NCI-H2081 treated with DMSO at 0.1 percent for 48 hours (cell line): ENCODE results near the gene HNF4A.

ENCODE experiments used
- DNase-seq: peaks from one replicate; lab custom pipeline; 2025; lab: John Stamatoyannopoulos, UW

Gene HNF4A

DNA sequence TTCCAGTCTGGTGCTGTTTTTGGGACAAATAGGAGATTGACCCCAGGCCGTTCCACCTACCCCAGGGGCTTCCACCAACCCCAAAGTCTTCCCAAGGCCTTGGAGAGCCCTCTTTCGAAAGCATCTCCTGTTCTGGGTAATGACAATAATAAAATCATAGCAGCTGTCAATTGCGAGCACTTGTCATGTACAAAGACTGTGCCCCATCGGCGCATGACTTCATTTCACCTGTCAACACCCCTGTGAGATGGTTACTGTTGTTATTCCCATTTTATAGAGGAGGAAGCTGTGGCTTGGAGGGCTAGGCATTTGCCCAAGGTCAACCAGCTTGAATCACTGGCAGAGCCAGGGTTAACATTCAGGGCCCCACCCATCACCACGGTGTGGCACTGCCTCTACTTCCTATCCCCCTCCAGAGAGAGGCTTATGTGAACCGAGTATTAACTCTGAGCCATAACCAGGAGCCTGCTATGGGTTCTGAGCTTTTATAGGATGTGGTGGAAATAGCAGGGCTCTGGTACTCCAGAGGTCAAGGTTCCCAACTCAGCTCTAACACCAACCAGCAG, 51.2 kb downstream of the HNF4A start:
- no peak for DNase-seq

GRCh38 chr20:44407402-44408184, 52.1 kb downstream of the HNF4A start:
- no peak for DNase-seq

DNA sequence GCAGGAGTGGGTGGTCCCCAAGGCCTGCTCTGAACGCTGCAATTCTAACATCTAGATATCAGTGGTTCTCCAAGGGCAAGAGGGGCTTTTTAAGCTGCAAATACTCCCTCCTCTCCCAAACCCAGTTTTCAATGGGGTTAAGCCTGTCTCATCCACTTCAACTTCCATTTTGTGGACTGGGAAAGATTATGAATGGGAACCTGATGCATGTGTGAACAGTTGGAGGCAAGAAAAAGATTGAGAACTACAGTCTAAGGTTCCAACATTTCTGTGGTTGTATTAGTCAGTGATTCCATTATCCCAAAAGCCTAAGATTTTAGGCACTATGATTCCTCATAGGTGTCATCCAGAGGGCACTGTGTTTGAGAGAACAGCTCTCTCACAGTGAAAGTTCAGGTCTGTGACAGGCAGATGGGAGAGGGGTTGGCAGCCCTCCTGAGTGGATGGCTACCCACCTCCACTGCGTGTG, 53.7 kb downstream of the HNF4A start:
- no peak for DNase-seq

DNA sequence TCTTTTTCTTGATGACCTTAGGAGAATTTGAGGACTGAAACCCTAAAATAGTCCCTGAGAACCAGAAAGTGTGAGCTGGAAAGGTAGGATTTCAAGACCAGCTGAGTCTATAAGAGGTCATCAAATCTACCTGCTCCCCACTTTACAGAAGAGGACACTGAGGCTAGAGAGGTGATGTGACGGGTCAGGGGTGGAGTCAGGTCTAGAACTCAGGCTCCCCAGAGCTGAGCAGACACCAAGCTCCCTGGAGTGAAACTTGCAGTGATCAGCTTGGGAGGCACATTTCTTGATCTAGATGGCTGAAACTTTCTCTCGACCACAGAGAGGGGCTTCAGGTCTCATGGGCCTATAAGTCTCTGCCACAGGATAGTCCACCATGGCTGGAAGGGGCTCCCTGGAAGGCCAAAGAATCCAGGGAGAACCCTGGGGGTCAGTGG, 55.1 kb downstream of the HNF4A start:
- DNase-seq: no peak

DNA sequence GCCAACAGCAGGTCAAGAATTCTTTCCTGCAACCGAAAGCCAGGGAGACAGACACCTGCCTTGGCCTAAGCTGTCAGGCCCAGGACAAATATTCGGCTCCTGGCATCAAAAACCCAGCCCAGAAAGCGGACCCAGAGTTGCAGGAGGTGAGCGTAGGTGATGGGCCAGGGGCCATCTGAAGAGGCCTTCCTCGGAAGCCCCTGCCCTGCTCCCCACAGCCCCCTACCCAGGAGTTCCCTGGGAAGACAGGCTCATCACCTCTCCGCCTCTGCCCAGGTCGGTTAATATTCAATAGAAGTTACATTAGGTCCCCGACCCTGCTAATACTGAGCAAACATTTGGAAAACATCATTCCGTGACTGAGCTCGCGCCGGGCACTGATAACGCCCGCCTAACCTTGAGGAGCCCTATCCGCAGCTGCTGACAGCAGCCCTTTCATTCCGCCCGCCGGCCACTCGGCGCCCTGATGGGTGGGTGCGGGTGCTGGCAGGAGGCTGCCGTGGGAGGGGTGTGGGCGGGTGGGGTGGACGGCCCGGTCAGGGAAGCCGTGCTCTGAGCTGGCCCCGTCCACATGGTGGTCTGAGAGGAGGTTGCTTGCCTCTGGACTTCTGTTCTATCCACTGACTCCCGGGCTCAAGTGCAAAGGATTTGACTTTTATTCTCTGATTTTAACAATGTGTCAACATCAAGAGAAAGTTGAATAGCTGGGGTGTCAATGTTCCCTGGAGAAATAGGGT, 55.7 kb downstream of the HNF4A start:
- DNase-seq: no peak

DNA sequence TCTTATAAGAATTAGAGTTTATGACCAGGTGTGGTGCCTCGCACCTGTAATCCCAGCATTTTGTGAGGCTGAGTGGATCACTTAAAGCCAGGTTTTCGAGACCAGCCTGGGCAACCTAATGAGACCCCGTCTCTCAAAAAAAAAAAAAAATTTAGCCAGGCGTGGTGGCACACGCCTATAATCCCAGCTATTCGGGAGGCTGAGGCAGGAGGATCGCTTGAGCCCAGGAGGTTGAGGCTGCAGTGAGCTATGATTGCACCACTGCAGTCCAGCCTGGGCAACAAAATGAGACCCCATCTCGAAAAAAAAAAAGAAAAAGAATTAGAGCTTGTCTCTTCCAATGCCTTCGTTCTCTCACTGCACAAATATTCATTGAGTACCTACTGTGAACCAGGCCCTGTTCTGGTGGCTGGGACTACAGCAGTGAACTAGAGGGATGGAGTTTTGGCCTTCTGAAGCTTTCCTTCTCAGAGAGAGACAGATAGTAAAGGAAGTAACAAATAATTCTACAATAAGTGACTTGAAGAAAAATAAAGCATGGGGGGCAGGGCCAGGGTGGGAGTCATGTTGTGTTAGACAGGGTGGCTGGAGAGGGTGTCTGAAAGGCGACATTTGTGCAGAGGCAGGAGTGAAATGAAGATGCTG, 56.4 kb downstream of the HNF4A start:
- no peak for DNase-seq

GRCh38 chr20:44412402-44413144, 57.1 kb downstream of the HNF4A start:
- no peak for DNase-seq

- DNase-seq: no peak
Measured at GRCh38 chr20:44413575-44414345, 58.3 kb downstream of the HNF4A start.

GRCh38 chr20:44414346-44414714, 58.8 kb downstream of the HNF4A start:
- DNase-seq: no peak

- no peak for DNase-seq
Measured at GRCh38 chr20:44414808-44415207, 59.3 kb downstream of the HNF4A start.

DNA sequence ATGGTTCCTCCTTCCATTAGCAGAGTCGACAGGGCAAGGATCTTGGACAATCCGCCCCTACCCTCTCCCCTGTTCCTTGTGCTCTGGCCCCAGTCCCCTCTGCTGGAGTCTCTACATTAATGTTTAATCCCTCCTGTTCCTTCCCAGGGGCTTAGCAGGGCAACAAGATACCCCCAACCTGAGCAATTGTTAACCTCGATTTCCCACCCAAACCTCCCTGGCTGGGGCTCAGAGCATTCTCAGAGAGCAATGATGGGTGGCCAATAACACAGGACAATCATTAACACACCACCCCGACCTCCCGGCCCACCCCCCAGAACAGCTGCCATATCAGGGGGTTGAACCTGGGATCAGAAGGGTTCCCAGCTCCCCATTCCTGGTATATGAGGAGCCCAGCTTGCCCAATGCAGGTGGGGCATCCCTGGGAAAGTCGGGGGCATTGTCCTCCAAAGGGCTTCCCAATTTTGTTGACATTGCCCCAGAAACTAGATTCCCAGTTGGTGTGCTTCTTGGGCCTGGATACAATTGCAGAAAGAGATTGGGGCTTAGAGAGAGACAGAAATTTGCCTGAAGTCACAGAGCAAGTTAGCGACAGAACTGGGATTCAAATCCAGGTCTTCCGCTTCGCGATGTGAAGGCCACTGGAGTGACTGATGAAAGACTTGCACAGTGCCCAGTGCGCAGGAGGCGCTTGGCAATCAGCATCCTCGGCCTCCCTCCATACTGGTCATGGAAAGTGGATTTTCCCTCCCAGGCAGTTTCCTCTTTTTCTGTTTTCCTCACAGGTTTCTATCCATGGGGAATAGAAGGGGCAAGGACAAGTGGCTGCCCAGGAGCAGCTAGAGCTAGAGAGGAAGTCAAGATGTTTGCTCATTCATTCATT, 60.6 kb downstream of the HNF4A start:
- no peak for DNase-seq

DNA sequence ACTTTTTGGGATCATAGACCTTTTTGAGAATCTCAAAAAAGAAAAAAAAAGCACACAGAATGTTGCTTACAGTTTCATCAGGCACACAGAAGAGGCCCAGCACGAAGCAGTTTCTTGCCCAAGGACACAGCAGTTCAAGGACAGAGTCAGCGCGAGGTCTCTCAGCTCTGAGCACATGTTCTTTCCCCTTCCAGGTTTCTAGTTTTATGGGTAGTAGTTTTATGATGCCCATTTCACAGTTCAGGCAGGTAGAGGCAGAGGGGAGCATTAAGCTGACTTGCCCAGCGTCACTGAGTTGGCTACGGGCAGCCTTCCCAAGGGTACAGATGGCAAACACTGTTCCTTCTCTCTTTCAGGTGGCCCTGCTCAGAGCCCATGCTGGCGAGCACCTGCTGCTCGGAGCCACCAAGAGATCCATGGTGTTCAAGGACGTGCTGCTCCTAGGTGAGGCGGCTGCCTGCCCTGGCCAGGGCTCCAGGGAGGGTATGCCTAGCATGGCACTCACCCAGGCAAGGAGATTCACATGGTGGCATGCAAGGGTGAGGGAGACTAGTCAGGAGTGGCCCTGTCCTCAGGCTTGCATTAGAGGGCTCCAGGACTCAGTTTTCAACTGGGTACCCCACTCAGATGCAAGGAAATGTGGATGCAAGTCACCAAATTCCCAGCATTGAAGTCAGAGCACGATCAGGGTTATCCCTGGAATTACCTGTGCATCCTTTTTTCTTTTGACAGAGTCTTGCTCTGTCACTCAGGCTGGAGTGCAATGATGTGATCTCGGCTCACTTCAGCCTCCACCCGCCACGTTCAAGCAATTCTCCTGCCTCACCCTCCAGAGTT, 62.8 kb downstream of the HNF4A start:
- DNase-seq: no peak

DNA sequence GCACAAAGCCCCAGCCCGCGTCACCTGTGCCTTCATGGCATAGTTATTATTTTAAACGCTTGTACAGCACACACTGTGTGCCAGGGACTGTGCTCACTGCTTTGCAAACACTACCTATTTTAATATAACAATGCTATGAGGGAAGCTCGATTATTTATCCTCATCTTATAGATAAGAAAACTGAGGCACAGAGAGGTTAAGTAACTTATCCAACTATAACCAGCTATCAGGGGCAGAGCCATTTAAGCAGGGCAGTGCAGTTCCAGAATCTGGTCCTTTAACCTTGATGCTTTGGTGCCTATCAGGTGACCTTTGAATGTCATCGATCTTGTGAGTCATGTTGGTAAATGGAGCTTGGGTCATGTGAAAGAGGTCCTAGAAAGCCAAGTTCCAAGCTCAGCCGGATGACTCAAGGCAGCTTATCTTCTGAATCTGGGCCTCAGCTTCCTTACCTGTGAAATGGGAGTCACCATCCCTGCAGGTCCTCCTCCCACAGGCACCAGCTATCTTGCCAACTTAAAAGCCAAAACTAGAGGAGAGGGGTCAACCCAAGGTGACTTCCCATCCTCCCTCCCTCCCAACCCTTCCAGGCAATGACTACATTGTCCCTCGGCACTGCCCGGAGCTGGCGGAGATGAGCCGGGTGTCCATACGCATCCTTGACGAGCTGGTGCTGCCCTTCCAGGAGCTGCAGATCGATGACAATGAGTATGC, 63.8 kb downstream of the HNF4A start:
- no peak for DNase-seq

GRCh38 chr20:44420497-44420896, 65.0 kb downstream of the HNF4A start:
- no peak for DNase-seq

DNA sequence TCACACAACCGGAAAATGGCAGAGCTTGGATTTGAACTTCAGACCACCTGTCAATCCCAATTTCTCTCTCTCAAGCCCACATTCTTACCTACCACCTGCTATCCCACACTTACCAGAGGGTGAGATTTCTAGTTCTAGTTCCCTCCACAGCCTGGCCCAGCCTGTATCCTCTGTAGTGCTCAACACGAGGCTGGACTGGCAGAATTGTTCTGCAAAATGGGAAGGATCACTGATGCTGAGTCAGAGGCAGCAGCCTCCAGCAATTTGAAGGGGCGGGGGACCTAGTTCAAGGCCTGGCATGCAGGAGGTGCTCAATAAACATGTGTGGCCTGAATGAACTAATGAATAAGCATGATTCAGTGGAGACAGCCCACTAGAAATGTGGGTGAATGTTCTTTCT, 66.6 kb downstream of the HNF4A start:
- DNase-seq: no peak

GRCh38 chr20:44423480-44423879, 68.0 kb downstream of the HNF4A start:
- DNase-seq: no peak

DNA sequence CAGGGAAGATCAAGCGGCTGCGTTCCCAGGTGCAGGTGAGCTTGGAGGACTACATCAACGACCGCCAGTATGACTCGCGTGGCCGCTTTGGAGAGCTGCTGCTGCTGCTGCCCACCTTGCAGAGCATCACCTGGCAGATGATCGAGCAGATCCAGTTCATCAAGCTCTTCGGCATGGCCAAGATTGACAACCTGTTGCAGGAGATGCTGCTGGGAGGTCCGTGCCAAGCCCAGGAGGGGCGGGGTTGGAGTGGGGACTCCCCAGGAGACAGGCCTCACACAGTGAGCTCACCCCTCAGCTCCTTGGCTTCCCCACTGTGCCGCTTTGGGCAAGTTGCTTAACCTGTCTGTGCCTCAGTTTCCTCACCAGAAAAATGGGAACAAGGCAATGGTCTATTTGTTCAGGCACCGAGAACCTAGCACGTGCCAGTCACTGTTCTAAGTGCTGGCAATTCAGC, 68.6 kb downstream of the HNF4A start:
- DNase-seq: no peak

DNA sequence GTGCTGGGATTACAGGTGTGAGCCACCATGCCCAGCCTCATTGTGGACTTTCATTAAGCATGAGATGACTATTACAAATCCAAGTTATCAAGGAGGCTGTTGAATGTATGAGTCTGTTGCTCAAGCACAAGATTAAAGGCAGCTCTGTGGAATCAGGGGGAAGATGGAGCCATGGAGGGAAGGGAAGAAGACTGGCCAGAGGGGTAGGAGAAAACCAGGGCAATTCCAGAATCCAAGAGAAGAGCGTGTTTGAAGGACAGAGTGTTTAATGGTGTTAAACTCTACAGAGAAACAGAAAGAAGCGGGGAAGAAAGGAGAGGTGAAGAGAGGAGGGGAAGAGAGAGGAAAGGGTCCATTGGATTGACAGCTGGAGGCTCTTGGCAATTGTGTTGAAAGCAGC, 70.4 kb downstream of the HNF4A start:
- no peak for DNase-seq
